ENCODE results near the gene USP47. TPM values are rescaled to one million over a fixed set of nuclear protein-coding genes. Genes with fewer than 3 reads are reported as not detected.

The USP47 gene, protein sequence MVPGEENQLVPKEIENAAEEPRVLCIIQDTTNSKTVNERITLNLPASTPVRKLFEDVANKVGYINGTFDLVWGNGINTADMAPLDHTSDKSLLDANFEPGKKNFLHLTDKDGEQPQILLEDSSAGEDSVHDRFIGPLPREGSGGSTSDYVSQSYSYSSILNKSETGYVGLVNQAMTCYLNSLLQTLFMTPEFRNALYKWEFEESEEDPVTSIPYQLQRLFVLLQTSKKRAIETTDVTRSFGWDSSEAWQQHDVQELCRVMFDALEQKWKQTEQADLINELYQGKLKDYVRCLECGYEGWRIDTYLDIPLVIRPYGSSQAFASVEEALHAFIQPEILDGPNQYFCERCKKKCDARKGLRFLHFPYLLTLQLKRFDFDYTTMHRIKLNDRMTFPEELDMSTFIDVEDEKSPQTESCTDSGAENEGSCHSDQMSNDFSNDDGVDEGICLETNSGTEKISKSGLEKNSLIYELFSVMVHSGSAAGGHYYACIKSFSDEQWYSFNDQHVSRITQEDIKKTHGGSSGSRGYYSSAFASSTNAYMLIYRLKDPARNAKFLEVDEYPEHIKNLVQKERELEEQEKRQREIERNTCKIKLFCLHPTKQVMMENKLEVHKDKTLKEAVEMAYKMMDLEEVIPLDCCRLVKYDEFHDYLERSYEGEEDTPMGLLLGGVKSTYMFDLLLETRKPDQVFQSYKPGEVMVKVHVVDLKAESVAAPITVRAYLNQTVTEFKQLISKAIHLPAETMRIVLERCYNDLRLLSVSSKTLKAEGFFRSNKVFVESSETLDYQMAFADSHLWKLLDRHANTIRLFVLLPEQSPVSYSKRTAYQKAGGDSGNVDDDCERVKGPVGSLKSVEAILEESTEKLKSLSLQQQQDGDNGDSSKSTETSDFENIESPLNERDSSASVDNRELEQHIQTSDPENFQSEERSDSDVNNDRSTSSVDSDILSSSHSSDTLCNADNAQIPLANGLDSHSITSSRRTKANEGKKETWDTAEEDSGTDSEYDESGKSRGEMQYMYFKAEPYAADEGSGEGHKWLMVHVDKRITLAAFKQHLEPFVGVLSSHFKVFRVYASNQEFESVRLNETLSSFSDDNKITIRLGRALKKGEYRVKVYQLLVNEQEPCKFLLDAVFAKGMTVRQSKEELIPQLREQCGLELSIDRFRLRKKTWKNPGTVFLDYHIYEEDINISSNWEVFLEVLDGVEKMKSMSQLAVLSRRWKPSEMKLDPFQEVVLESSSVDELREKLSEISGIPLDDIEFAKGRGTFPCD (N-terminal part only)
- 10 to 100 TPM; 40.9 to 41.3 TPM for total RNA-seq
- 100 to 1,000 TPM in 5 of 6 donors, 10 to 100 TPM in 1; 99.4 to 127 (median 109) TPM for polyA plus RNA-seq (ENCODE audit: insufficient read length in 6 of 6)
- long read RNA-seq, donor 1, full-length matches to known transcripts = 11 of 78 reads
- long read RNA-seq, donor 1, partial matches to known transcripts = 67 of 78 reads
- long read RNA-seq, donor 1, other reads (novel, unspliced or antisense) = 0 of 78 reads
- long read RNA-seq, donor 2, full-length matches to known transcripts = 5 of 198 reads
- long read RNA-seq, donor 2, partial matches to known transcripts = 193 of 198 reads
- long read RNA-seq, donor 2, other reads (novel, unspliced or antisense) = 0 of 198 reads
- long read RNA-seq, donor 3, full-length matches to known transcripts = 9 of 26 reads
- long read RNA-seq, donor 3, partial matches to known transcripts = 17 of 26 reads
- long read RNA-seq, donor 3, other reads (novel, unspliced or antisense) = 0 of 26 reads
- long read RNA-seq, donor 4, partial matches to known transcripts = 11 of 15 reads
- long read RNA-seq, donor 4, other reads (novel, unspliced or antisense) = 4 of 15 reads
- long read RNA-seq, donor 5, partial matches to known transcripts = 106 of 109 reads
- long read RNA-seq, donor 5, other reads (novel, unspliced or antisense) = 0 of 109 reads
- long read RNA-seq, donor 6, full-length matches to known transcripts = 7 of 30 reads
- long read RNA-seq, donor 6, partial matches to known transcripts = 23 of 30 reads
- long read RNA-seq, donor 6, other reads (novel, unspliced or antisense) = 0 of 30 reads
- long read RNA-seq, donor 7, full-length matches to known transcripts = 8 of 22 reads
- long read RNA-seq, donor 7, partial matches to known transcripts = 14 of 22 reads
- long read RNA-seq, donor 7, other reads (novel, unspliced or antisense) = 0 of 22 reads
- long read RNA-seq, donor 8, full-length matches to known transcripts = 11 of 52 reads
- long read RNA-seq, donor 8, partial matches to known transcripts = 41 of 52 reads
- long read RNA-seq, donor 8, other reads (novel, unspliced or antisense) = 0 of 52 reads
- long read RNA-seq, donor 9 = 0 reads
- long read RNA-seq, donor 10, partial matches to known transcripts = 1 of 3 reads
- long read RNA-seq, donor 10, other reads (novel, unspliced or antisense) = 2 of 3 reads
- long read RNA-seq, donor 11, full-length matches to known transcripts = 9 of 55 reads
- long read RNA-seq, donor 11, partial matches to known transcripts = 46 of 55 reads
- long read RNA-seq, donor 11, other reads (novel, unspliced or antisense) = 0 of 55 reads
- long read RNA-seq, donor 12, full-length matches to known transcripts = 5 of 24 reads
- long read RNA-seq, donor 12, partial matches to known transcripts = 19 of 24 reads
- long read RNA-seq, donor 12, other reads (novel, unspliced or antisense) = 0 of 24 reads

DNA sequence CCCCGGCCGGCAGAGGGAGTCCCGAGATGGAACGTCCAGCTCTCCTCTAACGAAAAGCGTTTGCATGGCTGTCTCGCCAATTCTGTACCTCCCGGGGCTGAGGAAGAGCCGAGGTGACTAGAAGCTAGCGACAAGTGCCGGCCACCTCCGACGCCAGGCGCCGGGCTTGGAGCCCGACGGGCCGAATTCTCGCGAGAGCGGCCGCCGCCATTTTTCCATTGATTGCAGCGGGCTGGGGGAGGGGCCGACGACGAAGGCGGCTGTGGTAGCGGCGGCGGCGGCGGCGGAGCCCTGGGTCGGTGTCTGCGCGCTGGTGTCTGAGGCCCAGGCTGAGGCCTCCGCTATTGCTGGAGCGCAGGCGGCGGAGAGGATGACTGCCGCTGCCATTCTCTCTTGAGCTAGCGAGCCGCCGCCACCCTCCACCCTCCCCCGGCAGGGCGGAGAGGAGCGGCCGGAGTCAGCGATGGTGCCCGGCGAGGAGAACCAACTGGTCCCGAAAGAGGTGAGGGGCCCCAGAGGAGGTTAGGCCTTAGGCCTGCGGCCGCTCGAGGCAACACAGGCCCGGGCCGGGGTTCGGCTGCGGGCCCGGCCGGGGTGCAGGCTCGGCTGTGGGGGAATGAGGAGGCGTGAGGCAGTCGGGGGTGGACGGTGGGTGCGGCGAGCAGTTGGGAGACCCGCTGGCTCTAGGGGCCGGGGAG is at the start of gene USP47:
Gene USP47 (plus strand): TSS at position 250 of the 698 bp plus-strand sequence. CDS start 214 bp downstream, at position 464.
- Histone ChIP-seq H3K27me3 (no peaks in the 10 kb centered on the region), H3K36me3 (no peaks in the 10 kb centered on the region), H3K4me3 (peak within 1 kb of the TSS; percentile 77 to 80), H3K27ac (peak within 1 kb of the TSS; percentile 97 to 99), H3K4me1 (peaks cover 18 to 45% of the 10 kb centered on the region in 2 donors), H3K9me3 (no peaks in the 10 kb centered on the region)
- DNase-seq (peak; percentile 87 to 98 (median 90)), ATAC-seq (peak; percentile 85)
- intact Hi-C loops (cut with DNase I) = no loop called here
- TF ChIP-seq, protein P1, sequence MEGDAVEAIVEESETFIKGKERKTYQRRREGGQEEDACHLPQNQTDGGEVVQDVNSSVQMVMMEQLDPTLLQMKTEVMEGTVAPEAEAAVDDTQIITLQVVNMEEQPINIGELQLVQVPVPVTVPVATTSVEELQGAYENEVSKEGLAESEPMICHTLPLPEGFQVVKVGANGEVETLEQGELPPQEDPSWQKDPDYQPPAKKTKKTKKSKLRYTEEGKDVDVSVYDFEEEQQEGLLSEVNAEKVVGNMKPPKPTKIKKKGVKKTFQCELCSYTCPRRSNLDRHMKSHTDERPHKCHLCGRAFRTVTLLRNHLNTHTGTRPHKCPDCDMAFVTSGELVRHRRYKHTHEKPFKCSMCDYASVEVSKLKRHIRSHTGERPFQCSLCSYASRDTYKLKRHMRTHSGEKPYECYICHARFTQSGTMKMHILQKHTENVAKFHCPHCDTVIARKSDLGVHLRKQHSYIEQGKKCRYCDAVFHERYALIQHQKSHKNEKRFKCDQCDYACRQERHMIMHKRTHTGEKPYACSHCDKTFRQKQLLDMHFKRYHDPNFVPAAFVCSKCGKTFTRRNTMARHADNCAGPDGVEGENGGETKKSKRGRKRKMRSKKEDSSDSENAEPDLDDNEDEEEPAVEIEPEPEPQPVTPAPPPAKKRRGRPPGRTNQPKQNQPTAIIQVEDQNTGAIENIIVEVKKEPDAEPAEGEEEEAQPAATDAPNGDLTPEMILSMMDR (IDR thresholded peaks at IDR 0.05) = peak; percentile 41 to 47

DNA sequence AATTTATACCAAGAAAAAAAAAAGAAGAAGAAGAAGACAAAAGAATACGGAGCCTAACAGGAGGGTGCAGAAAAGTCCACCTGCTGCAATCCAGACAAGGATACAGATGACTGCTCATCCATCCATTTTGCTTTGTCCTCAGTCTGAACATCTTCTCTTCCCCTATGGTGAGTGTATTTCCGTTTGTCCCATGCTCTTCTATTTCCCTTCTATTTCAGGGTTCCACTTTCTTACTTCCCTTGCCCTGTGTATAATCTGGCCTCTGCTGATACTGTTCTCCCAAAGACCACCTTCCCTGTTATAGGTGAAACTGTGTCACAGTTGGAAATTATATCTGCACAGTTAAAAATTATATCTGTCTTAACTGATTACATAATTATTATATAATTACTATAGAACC is 48.7 kb upstream of the USP47 start:
- intact Hi-C loops (cut with DNase I) = loop anchor here in 1 of 2 donors (10.0 kb wide), 1 partner anchor 252 kb away; no protein-coding TSS in a partner anchor
- H3K9me3 ChIP-seq = no peaks in the 10 kb centered on the region
- TF ChIP-seq, protein P1 (IDR thresholded peaks at IDR 0.05) = no peak
- no peak overlapping the region for H3K27ac ChIP-seq
- H3K4me1 ChIP-seq = no peaks in the 10 kb centered on the region
- no peak overlapping the region for H3K4me3 ChIP-seq
- H3K27me3 ChIP-seq = peaks cover 0 to 8% of the 10 kb centered on the region in 2 donors
- ATAC-seq (no peak), DNase-seq (no peak)
- H3K36me3 ChIP-seq = no peaks in the 10 kb centered on the region

DNA sequence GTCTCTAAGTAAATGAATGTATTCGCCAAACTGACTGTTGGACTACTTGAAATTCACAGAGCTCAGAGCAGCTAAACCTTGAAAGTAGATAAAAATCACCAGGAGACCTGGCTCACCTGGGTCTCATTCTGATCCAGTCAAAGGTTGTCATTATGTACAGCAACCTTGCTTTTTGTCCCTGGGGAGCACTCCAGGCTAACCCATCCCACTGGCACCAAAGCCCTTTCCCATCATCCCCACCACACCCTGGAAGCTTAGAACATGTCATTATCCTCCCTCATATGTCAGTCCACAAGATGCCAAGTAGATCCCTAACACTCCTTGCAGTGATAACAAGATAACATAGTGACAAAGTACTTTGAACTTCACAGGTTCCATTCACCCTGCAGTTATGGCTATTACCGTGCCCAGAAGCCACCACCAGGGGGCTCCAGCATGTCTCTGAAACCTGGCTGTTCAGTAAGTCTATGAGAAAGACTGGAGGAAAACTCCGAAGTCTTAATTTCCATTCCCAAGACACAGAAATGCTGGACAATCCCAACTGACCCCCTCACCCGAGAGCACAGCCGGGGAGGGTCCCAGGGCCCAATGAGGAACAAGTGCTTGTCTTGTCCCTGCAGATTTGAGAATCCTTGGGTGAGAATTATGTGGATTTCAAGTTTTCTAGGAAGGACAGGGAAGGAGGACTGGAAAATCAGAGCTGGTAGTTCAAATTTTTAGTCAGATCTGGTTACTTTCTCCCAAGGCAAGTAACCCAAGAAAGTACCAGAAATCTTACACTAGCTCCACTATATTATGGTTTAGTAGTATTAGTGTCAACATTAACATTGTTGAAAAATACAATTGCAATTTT is 43.0 kb upstream of the USP47 start:
- H3K36me3 ChIP-seq = no peaks in the 10 kb centered on the region
- H3K4me3 ChIP-seq = no peak overlapping the region
- peaks cover 0 to 4% of the 10 kb centered on the region in 2 donors for H3K4me1 ChIP-seq
- peak in 3 of 4 donors; percentile 74 to 88 (median 83) for DNase-seq
- intact Hi-C loops (cut with DNase I) = loop anchor here in 1 of 2 donors (10.0 kb wide), 1 partner anchor 246 kb away; no protein-coding TSS in a partner anchor
- TF ChIP-seq, protein P1 (IDR thresholded peaks at IDR 0.05) = peak; percentile 90 to 91
- H3K27me3 ChIP-seq = peaks cover 0 to 8% of the 10 kb centered on the region in 2 donors
- H3K27ac ChIP-seq = no peak overlapping the region
- H3K9me3 ChIP-seq = no peaks in the 10 kb centered on the region
- ATAC-seq = peak; percentile 99
